NCI-H2029 (cell line): ENCODE data around the gene TMED4.
A peak's percentile ranks its signal among the peaks of the same experiment; 100 is the strongest.
"Not testable (repeated sequence)": the region's sequence is repeated elsewhere in the genome, so short reads cannot be mapped to it uniquely, and the experiment has no call there.

ENCODE experiments used
- DNase-seq: peaks from one replicate; lab custom pipeline; 2025; lab: John Stamatoyannopoulos, UW

The TMED4 gene

DNA sequence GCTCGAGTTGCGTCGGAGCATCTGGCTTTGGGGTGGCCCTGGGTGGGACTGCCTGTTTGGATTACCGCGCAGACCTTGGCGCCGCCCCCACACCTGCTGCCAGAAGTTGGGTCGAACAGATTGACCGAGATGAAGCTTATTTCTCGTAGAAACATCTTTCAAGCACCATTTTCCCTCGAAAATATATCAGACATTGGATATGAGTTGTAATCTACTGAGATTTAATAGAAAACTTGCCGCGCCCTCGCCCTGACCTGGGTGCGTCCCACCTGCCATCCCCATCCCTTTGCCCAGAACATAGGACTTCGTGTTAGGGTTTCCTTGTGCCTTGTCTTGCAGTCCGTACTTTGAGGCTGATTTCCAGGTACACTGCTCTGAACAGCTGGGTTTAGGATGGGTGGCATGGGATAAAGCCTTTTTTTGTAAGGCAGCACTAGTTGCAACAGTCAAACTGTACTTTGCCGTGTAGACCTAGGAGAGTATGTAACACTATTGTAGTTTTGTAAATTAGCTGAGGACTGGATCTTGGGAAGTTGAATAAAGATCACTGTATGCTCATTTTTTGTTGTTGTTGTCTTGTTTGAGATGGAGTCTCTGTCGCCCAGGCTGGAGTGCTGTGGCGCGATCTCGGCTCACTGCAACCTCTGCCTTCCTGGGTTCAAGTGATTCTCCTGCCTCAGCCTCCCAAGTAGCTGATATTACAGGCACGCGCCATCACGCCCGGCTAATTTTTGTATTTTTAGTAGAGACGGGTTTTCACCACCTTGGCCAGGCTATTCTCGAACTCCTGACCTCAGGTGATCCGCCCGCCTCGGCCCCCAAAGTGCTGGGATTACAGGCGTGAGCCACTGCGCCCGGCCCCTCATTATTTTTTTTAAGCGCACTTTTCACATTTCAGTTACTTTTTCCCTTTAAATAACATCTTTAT lies 25.4 kb upstream of the TMED4 start:
- DNase-seq = no peak

GRCh38 chr7:44606341-44607140 lies 24.5 kb upstream of the TMED4 start, which contains the start of gene OGDH:
TSS of gene OGDH (plus strand) at chr7:44606627. CDS start at chr7:44624344, 17,717 bp downstream.
- peak; percentile 97 for DNase-seq

DNA sequence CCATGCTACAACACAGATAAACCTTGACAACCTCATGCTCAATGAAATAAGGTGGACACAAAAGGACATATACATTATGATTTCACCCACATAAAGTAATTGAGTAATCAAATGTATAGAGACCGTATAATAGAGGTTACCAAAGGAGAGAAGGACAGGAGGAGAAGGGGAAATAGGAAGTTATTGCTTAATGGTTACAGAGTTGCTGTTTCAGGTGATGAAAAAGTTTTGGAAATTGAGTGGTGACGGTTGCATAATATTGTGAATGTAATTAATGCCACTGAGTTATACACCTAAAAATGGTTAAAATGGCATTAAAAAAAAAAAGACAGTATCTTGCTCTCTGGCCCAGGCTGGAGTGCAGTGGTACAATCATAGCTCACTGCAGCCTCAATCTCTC lies 22.9 kb upstream of the TMED4 start:
- no peak for DNase-seq

GRCh38 chr7:44603193-44603592 lies 21.2 kb upstream of the TMED4 start:
- DNase-seq = peak; percentile 48

GRCh38 chr7:44602576-44602910 lies 20.5 kb upstream of the TMED4 start:
- DNase-seq = no peak

GRCh38 chr7:44599222-44599621 lies 17.2 kb upstream of the TMED4 start:
- DNase-seq = no peak

GRCh38 chr7:44597181-44597580 lies 15.2 kb upstream of the TMED4 start:
- DNase-seq = not testable (repeated sequence)

- no peak for DNase-seq
These were observed 14.1 kb upstream of the TMED4 start for GRCh38 chr7:44595934-44596635.

- DNase-seq = no peak
These were observed 8.9 kb upstream of the TMED4 start for GRCh38 chr7:44590910-44591309.

DNA sequence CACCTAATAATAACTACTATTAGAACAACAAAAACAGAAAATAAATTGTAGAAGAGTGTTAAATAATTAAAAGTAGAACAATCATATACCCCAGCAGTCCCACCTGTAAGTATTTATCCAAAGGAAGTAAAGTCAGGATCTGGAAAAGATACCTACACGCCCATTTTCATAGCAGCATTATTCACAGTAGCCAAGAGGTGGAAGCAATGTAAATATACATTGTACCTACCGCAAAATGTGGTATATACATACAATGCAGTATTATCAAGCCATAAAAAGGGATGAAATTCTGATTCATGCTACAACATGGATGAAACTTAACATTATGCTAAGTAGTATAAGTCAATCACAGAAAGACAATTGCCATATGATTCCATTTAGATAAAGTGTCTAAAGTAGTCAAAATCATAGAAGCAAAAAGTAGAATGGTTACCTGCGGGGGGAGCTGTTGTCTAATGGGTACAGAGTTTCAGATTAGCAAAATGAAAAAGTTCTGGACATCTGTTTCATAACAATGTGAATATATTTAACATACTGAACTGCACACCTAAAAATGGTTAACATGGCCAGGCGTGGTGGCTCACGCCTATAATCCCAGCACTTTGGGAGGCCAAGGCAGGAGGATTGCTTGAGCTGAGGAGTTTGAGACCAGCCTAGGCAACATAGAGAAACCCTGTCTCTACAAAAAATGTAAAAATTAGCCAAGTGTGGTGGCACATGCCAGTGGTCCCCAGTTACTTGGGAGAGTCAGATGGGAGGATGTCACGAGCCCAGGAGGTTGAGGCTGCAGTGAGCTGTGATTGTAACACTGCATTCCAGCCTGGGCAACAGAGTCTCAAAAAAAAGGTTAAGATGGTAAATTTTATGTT lies 6.0 kb upstream of the TMED4 start:
- peak; percentile 29 for DNase-seq

GRCh38 chr7:44583146-44583865 lies 1.3 kb upstream of the TMED4 start:
- no peak for DNase-seq

DNA sequence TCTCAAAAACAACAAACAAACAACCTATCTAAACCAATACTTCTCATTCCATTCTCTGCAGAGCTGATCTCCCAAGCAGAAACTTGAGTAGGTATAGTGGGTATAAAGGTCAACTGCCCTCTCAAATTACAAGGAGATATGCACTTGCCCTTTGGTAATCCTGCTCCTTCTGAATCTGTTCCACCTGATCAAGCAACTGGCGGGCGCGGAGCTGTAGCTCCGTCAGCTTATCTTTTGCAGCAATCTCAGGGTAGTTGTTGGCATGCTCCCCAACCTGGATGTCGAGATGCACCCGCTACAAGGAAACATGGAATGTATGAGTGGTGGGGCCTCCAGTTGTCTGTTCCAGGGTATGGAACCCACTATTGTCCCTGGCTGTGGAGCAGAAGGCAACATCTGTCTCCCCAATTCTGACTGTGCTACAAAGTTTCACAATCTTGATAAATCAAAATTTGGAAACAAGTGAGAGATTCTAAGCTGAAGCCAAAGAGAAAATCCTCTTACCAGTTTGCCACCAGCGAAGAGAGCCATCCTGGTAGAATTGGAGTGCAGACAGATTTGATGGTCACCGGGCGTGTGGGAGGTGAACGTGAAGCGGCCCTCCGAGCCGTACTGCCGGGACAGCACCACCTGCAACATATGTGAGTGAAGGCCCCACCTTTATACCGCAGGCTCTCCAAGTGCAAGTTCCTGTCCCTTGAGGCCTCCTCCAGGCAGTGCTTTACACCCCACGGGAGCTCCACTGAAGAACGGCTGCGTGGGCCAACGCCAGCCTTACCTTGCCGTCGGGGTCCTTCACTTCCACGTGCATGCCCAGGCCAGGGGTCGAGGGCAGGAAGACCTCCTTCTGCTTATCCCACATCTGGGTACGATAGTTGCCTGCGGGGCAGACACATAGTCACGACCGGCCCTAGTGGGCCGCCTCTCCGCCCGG lies 819 bp downstream of the TMED4 start:
- DNase-seq = peak; percentile 50

DNA sequence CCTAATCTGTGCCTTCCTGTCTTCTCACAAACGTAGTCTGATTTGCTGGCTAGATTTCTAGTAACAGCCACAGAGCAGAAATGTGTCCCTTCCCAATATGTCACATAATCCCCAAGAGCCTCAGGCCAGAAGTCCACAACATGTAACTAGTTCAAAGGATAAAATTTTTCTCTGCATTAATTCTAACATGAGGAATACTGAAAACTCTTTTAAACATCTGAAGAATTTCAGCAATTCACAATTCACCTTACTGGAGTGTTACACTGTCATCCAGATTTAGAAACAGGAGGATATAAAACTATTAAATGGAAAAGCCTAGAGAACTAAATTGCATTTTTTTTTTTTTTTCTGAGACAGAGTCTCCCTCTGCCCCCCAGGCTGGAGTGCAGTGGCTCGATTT lies 5.8 kb downstream of the TMED4 start:
- no peak for DNase-seq

DNA sequence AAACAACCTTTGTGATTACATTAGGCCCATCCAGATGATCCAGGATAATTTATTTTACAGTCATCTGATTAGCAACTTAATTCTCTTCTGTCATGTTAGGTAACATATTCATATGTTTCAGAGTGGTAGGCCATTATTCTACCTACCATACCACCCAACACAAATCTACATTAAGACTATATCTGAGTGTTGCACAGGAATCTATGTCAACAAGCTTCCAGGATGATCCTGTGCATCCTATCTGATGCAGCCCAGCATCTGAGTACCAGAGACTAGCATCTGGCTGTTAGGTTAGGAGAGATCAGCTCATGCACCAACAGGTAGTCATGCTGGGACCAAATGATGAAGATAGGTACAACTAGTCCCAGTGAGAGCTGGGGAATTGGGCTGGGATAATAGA lies 7.0 kb downstream of the TMED4 start:
- DNase-seq = no peak

- no peak for DNase-seq
These were observed 7.7 kb downstream of the TMED4 start for GRCh38 chr7:44574287-44574872.

- peak; percentile 94 for DNase-seq
These were observed 8.4 kb downstream of the TMED4 start, which contains the start of gene DDX56 for GRCh38 chr7:44573464-44574286. TSS of gene DDX56 (minus strand) at chr7:44573908. CDS start at chr7:44573895, 13 bp downstream.

- no peak for DNase-seq
These were observed 9.3 kb downstream of the TMED4 start for GRCh38 chr7:44572771-44573170.

- DNase-seq = no peak
These were observed 12.1 kb downstream of the TMED4 start for GRCh38 chr7:44569959-44570358.
